Measurements from ENCODE around the gene TBC1D3B.
"Not testable (repeated sequence)": the region's sequence is repeated elsewhere in the genome, so short reads cannot be mapped to it uniquely, and the experiment has no call there.

Gene TBC1D3B

GRCh38 chr17:36176536-36176935 lies at the start of gene TBC1D3B:
TSS of gene TBC1D3B (minus strand) at chr17:36176636. CDS start at chr17:36175050, 1,586 bp downstream.
- not testable (repeated sequence) for DNase-seq

GRCh38 chr17:36222967-36223366 lies 46.5 kb upstream of the TBC1D3B start:
- not testable (repeated sequence) for DNase-seq

GRCh38 chr17:36221581-36222100 lies 45.2 kb upstream of the TBC1D3B start:
- not testable (repeated sequence) for DNase-seq

GRCh38 chr17:36220737-36221580 lies 44.5 kb upstream of the TBC1D3B start:
- DNase-seq, result not testable (repeated sequence)

DNA sequence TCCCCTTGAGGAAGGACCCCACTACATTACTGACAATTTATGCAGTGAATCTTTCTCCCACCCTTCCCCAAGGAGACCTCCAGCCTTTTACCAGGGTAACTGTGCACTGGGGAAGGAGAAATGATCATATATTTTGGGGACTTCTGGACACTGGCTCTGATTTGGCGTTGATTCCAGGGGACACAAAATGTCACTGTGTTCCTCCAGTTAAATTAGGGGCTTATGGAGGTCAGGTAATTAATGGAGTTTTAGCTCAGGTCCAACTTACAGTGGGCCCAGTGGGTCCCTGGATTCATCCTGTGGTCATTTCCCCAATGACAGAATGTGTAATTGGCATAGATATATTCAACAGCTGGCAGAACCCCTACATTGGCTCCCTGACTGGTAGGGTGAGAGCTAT lies 43.1 kb upstream of the TBC1D3B start:
- not testable (repeated sequence) for DNase-seq

DNA sequence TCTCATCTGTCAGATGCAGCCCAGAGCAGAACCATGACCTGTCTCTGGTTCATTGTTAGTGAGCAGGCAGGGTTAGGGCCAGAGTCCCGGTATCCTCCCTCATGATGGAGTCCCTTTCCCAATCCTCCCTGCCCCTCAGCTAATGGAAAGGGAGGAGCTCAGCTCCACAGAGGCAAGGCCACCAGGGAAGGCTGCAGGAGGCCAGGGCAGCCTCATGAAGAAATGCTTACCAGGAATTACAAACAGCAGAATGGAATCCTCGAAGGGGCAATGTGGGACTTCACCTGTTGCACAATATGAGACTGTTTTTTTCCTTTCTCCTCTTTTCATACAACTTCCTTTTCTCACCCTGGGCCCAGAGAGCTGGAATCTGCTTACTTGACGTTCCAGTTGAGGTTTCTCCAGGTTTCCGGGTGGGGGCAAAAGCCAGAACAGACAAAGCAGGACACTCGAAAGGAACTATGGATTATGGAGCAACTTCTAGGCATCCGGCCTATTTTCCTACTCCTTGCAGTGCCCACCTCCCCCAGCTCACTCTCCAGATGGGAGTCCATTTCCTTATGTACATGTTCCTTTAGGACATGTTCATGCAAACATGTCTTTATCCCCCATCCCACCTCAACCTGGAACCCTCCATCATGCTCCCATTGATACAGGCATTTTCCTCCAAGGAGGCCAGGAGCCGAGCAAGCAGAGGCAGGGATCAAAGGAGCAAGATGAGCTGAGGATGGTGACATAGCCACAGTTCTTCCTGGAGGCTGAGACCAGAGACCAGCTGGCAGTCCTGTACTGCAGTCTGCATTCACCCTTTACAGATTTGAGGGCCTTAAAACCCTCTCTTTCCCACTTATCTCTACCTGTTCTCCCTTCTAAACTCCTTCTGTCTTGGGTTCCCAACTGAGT lies 39.2 kb upstream of the TBC1D3B start:
- not testable (repeated sequence) for DNase-seq

GRCh38 chr17:36214918-36215317 lies 38.5 kb upstream of the TBC1D3B start:
- peak in 1 of 2 experiments; percentile 28 for DNase-seq

DNA sequence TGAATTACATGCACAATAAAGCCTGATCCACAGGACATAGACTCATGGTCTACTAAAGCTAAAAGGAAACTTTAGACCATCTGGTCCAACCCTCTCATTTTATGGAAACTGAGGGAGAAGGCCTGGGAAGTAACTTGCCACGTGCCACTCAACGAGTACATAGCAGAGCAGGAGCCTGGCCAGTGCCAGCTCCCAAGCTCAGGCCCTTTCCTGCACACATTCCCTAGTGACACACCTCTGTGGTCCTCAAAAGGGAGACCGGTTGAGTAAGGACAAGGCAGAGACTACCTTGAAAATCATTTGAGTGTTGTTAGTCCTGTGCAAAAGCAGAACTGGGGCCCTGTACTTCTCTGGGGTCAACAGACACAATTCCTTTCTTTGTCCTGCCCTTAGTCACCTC lies 37.3 kb upstream of the TBC1D3B start:
- no peak for DNase-seq

DNA sequence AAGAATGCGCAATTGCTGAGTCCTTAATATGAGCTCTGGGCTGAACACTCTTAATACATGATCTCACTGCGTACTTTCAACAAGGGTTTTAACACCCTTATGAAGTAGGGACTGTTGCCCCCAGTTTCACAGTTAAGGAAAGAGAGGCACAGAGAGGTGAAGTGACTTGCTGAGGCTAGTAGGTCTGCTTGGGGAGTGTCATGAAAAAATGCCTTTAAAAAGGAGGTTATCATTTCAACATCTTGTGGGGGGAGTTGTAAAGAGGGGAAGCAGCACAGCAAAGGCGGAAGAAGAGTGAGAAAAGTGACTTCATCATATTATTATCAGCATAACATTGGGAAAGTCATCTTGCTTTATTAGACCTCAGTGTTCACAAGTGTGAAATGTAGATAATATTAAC lies 36.5 kb upstream of the TBC1D3B start:
- DNase-seq, result peak; percentile 32 to 49

GRCh38 chr17:36212272-36212605 lies 35.8 kb upstream of the TBC1D3B start:
- no peak for DNase-seq

DNA sequence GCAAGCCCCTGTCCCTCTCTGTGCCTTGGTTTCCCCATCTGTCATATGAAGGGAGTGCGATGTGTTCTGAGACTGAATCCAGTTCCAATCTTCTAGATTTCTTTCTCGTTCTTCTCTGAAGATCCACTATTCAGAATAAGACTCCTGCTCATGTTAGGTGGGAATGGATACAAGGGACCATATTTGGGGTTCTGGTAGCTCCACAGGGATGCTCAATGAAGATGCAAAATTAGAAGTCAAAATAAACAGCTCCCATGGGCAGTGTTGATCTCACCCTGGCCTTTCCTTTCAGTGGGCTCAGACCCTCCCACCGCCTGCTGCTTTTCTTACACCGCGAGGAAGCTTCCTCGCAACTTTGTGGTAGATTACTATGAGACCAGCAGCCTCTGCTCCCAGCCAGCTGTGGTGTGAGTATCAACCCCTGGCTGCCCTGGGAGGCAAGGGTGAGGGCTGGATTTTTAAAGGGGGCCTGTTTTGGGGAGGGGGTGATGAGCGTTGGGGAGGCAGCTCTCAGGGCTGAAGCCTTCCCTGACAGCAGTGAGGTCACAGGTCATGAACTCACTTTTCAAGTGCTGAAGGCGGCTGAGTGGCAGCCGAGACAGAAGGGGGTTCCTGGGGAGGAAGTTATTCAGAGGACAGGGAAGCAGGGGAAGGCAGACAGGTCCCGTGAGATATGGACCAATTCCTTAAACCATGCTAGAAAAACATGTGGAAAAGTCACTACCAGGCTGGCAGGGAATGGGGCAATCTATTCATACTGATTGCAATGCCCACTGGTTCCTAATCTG lies 35.2 kb upstream of the TBC1D3B start:
- peak in 1 of 2 experiments; percentile 25 for DNase-seq

DNA sequence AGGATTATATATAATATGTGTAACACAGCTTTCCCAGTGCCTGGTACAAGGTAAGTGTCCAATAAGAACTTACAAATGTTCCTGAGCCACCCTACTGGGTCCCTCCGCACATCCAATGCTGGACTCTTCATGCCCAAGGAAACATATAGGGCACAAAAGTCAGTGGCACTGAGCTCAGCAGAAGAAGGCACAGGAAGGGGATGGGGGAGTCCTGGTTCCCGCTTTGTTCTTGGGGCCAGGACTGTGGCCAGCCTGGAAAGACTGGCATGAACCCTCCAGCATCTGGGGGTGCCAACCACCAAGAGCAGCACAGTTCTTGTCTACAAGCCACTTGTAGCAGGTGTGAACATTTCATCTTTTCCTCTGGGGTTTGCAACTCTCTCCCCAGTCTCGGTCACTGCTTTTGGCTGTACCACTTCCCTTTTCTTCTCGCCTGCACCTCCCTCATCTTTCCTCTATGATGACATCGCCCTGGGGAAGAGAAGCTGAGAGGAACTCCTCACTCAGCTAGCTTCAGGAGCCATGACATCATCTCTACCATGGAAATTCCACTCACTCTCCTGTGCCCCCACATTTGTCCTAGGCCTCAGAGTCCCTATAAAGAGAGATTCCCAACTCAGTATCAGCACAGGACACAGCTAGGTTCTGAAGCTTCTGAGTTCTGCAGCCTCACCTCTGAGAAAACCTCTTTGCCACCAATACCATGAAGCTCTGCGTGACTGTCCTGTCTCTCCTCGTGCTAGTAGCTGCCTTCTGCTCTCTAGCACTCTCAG lies 34.2 kb upstream of the TBC1D3B start, which contains the start of gene CCL4L2:
Gene CCL4L2, plus strand, starts transcription at position 625 of the 773 bp plus-strand sequence.
- DNase-seq, result peak; percentile 96 to 97

DNA sequence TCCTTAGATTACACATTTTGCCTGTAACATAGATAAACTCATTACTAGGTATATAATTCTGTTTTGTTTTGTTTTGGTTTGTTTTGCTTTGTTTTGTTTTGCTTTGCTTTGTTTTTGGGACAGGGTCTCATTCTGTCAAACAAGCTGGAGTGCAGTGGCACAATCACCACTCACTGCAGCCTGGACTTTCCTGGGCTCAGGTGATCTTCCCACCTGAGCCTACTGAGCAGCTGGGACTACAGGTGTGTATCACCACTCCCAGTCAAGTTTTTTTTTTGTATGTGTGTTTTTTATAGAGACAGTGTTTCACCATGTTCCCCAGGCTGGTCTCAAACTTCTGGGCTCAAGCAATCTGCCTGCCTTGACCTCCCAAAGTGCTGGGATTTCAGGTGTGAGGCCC lies 33.1 kb upstream of the TBC1D3B start:
- DNase-seq, result no peak

- DNase-seq, result not testable (repeated sequence)
Measured at GRCh38 chr17:36207383-36207782, 30.9 kb upstream of the TBC1D3B start.

- peak; percentile 17 to 47 for DNase-seq
Measured at GRCh38 chr17:36206486-36206821, 30.0 kb upstream of the TBC1D3B start.

GRCh38 chr17:36205637-36206485 lies 29.4 kb upstream of the TBC1D3B start:
- DNase-seq, result no peak

GRCh38 chr17:36204724-36205500 lies 28.5 kb upstream of the TBC1D3B start:
- no peak for DNase-seq

- DNase-seq, result peak; percentile 16 to 59
Measured at GRCh38 chr17:36203335-36203734, 26.9 kb upstream of the TBC1D3B start.

- peak; percentile 78 to 86 for DNase-seq
Measured at GRCh38 chr17:36201506-36201905, 25.1 kb upstream of the TBC1D3B start.

DNA sequence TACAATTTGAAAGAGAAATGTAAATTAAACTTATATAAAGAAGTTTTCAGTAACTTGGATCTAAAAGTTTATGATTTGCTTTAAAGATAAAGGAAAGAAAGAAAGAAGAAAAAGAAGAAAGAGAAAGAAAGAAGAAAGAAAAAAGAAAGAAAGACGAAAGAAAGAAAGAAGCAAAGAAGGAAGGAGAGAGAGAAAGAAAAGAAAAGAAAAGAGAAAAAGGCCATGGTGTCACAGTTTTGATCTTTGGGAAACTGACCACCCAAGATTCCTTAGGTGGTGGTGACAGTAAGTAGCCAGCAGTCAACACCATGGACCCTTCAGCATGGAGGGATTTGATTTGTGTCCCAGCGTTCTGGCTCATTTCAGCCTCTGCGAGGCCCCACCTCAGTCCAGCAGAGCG lies 24.7 kb upstream of the TBC1D3B start:
- not testable (repeated sequence) for DNase-seq

Data from Kasumi-1 (cell line).